Parathyroid adenoma (tissue), 2 donors: ENCODE data around the gene RPL32.
A peak's percentile ranks its signal among the peaks of the same experiment; 100 is the strongest.

Source experiments
- H2AFZ ChIP-seq: fragments of 300-600 bp; sonication (generic); one replicate; pipeline ENCODE4 v1.7.0; 2017; ENCODE audit warnings: antibody characterized with exemption, mild to moderate bottlenecking
- H3K27ac ChIP-seq: fragments of 300-600 bp; sonication (generic); one replicate; pipeline ENCODE4 v1.7.0; 2017
- H3K27me3 ChIP-seq: fragments of 300-600 bp; sonication (generic); one replicate; pipeline ENCODE4 v1.7.0; 2017; ENCODE audit warnings: low read length; ENCODE audit not compliant: control insufficient read depth, insufficient read depth
- H3K36me3 ChIP-seq: fragments of 300-600 bp; sonication (generic); one replicate; pipeline ENCODE4 v1.7.0; 2017; ENCODE audit warnings: low read length; ENCODE audit not compliant: control insufficient read depth, insufficient read depth
- H3K4me1 ChIP-seq: fragments of 300-600 bp; sonication (generic); one replicate; pipeline ENCODE4 v1.7.0; 2017; ENCODE audit warnings: control low read depth
- H3K4me2 ChIP-seq: fragments of 300-600 bp; sonication (generic); one replicate; pipeline ENCODE4 v1.7.0; 2017; ENCODE audit warnings: low read length
- H3K4me3 ChIP-seq: fragments of 300-600 bp; sonication (generic); one replicate; pipeline ENCODE4 v1.7.0; 2017; ENCODE audit warnings: low read depth, low read length
- H3K79me2 ChIP-seq: fragments of 300-600 bp; sonication (generic); one replicate; pipeline ENCODE4 v1.7.0; 2017; ENCODE audit warnings: control low read depth
- H3K9ac ChIP-seq: fragments of 300-600 bp; sonication (generic); one replicate; pipeline ENCODE4 v1.7.0; 2017; ENCODE audit warnings: mild to moderate bottlenecking
- H3K9me3 ChIP-seq: fragments of 300-600 bp; sonication (generic); one replicate; pipeline ENCODE4 v1.7.0; 2017; ENCODE audit warnings: low read length; ENCODE audit not compliant: control insufficient read depth
- CTCF ChIP-seq: fragments of 300-600 bp; sonication (generic); IDR thresholded peaks from one replicate; pipeline ENCODE4 v1.7.0; 2017; ENCODE audit warnings: antibody characterized with exemption, mild to moderate bottlenecking
- donor health status: primary hyperparathyroidism.

RPL32 gene

GRCh38 chr3:12803371-12803770 lies 38.0 kb downstream of the RPL32 start:
- no peaks in the 10 kb centered on the region for H3K36me3 ChIP-seq
- no peaks in the 10 kb centered on the region for H3K79me2 ChIP-seq
- H2AFZ ChIP-seq: no peak overlapping the region
- no peaks in the 10 kb centered on the region for H3K4me1 ChIP-seq
- H3K4me2 ChIP-seq: no peak overlapping the region
- no peak for TF ChIP-seq CTCF
- no peak overlapping the region for H3K9ac ChIP-seq
- no peak overlapping the region for H3K4me3 ChIP-seq
- H3K9me3 ChIP-seq: no peaks in the 10 kb centered on the region
- H3K27me3 ChIP-seq: no peaks in the 10 kb centered on the region
- no peak overlapping the region for H3K27ac ChIP-seq

GRCh38 chr3:12799525-12800440 lies 41.6 kb downstream of the RPL32 start:
- no peak overlapping the region for H3K9ac ChIP-seq
- H3K36me3 ChIP-seq: no peaks in the 10 kb centered on the region
- no peak for TF ChIP-seq CTCF
- H3K4me1 ChIP-seq: peaks cover 3% of the 10 kb centered on the region
- H3K27me3 ChIP-seq: no peaks in the 10 kb centered on the region
- H3K4me3 ChIP-seq: no peak overlapping the region
- H2AFZ ChIP-seq: no peak overlapping the region
- no peaks in the 10 kb centered on the region for H3K9me3 ChIP-seq
- H3K27ac ChIP-seq: peak overlapping the region; percentile 29
- no peak overlapping the region for H3K4me2 ChIP-seq
- no peaks in the 10 kb centered on the region for H3K79me2 ChIP-seq

GRCh38 chr3:12798559-12799179 lies 42.7 kb downstream of the RPL32 start:
- Histone ChIP-seq H3K4me1 (peaks cover 3% of the 10 kb centered on the region), H3K27me3 (no peaks in the 10 kb centered on the region), H3K4me2 (no peak overlapping the region), H3K9me3 (no peaks in the 10 kb centered on the region), H3K4me3 (no peak overlapping the region), H2AFZ (no peak overlapping the region), H3K27ac (peak overlapping the region; percentile 45), H3K79me2 (no peaks in the 10 kb centered on the region), H3K9ac (no peak overlapping the region), H3K36me3 (no peaks in the 10 kb centered on the region)
- TF ChIP-seq CTCF: no peak

- Histone ChIP-seq H3K36me3 (no peaks in the 10 kb centered on the region), H3K27me3 (no peaks in the 10 kb centered on the region), H3K4me3 (no peak overlapping the region), H3K9me3 (no peaks in the 10 kb centered on the region), H3K4me2 (no peak overlapping the region), H3K9ac (no peak overlapping the region), H3K79me2 (no peaks in the 10 kb centered on the region), H2AFZ (no peak overlapping the region), H3K4me1 (peaks cover 3% of the 10 kb centered on the region), H3K27ac (peak overlapping the region; percentile 45)
- no peak for TF ChIP-seq CTCF
These were observed 43.3 kb downstream of the RPL32 start for GRCh38 chr3:12797892-12798558.
